IMR-90 (cell line): ENCODE results near the gene CERS6. TPM values are rescaled to one million over a fixed set of nuclear protein-coding genes. Genes with fewer than 3 reads are reported as not detected.

Experiments used
- ATAC-seq: fragments of 200-7000 bp; cut with Tn5 transposase; 2 replicates; pipeline ENCODE4 v1.9.1; 2020; ENCODE audit warnings: low read depth, mild to moderate bottlenecking, moderate library complexity
- BruUV-seq: library from RNA; stranded (reverse); fragments of 400-500 nt; replicated peaks from 2 replicates; lab custom pipeline; 2021; lab: Mats Ljungman, UMichigan
- CTCF ChIA-PET: fragments of 300-600 bp; formaldehyde crosslinking; extraction: SDS; loops from one replicate; lab custom pipeline; 2021; ENCODE audit warnings: antibody characterized with exemption; lab: Yijun Ruan, JAX
- POLR2A ChIA-PET: fragments of 300-600 bp; sonication (Branson Sonifier 250); formaldehyde crosslinking; loops from one replicate; lab custom pipeline; 2022; ENCODE audit warnings: antibody characterized with exemption; ENCODE audit not compliant: unreplicated experiment; lab: Charles Lee
- DNase-seq: peaks from one replicate; pipeline ENCODE4 v3.0.0; 2013
- H2AFZ ChIP-seq: replicated peaks from 2 replicates; pipeline ENCODE3; 2013; ENCODE audit warnings: low read length, mild to moderate bottlenecking; ENCODE audit not compliant: poor library complexity
- H2AK5ac ChIP-seq: 2 replicates; pipeline ENCODE4 v1.6.1; 2013; ENCODE audit warnings: low read depth, low read length, inconsistent platforms
- H2AK9ac ChIP-seq: replicated peaks from 2 replicates; pipeline ENCODE3; 2013; ENCODE audit warnings: mild to moderate bottlenecking, low read depth, low read length, moderate library complexity; ENCODE audit not compliant: poor library complexity
- H2BK120ac ChIP-seq: 2 replicates; pipeline ENCODE4 v1.6.1; 2013; ENCODE audit warnings: low read depth, low read length, inconsistent platforms
- H2BK15ac ChIP-seq: 3 replicates; pipeline ENCODE4 v1.6.1; 2013; ENCODE audit warnings: low read depth, low read length, inconsistent platforms
- H2BK20ac ChIP-seq: 2 replicates; pipeline ENCODE4 v1.6.1; 2013; ENCODE audit warnings: low read depth, mild to moderate bottlenecking, inconsistent platforms, low read length, moderate library complexity
- H2BK5ac ChIP-seq: 2 replicates; pipeline ENCODE4 v1.6.1; 2013; ENCODE audit warnings: mild to moderate bottlenecking, low read depth, low read length, inconsistent platforms; ENCODE audit not compliant: poor library complexity, severe bottlenecking
- H3K14ac ChIP-seq: replicated peaks from 2 replicates; pipeline ENCODE4 v1.6.1; 2013; ENCODE audit warnings: low read depth, low read length, inconsistent platforms
- H3K18ac ChIP-seq: 2 replicates; pipeline ENCODE4 v1.6.1; 2013; ENCODE audit warnings: low read depth, low read length, control low read depth
- H3K23ac ChIP-seq: 2 replicates; pipeline ENCODE4 v1.6.1; 2013; ENCODE audit warnings: low read depth, low read length, inconsistent platforms
- H3K27ac ChIP-seq: 2 replicates; pipeline ENCODE4 v1.5.1; 2013; ENCODE audit warnings: mild to moderate bottlenecking, control low read depth, low read length; ENCODE audit not compliant: insufficient read depth
- H3K27me3 ChIP-seq: 2 replicates; pipeline ENCODE4 v1.6.1; 2013; ENCODE audit warnings: low read length; ENCODE audit not compliant: control insufficient read depth, insufficient read depth
- H3K36me3 ChIP-seq: 2 replicates; pipeline ENCODE4 v1.6.1; 2013; ENCODE audit warnings: low read length, mixed read lengths; ENCODE audit not compliant: control insufficient read depth, insufficient read depth
- H3K4ac ChIP-seq: 2 replicates; pipeline ENCODE4 v1.6.1; 2013; ENCODE audit warnings: low read depth, low read length, inconsistent platforms
- H3K4me1 ChIP-seq: 2 replicates; pipeline ENCODE4 v1.6.1; 2013; ENCODE audit warnings: low read length, mixed read lengths; ENCODE audit not compliant: control insufficient read depth, insufficient read depth
- H3K4me2 ChIP-seq: 2 replicates; pipeline ENCODE4 v1.6.1; 2013; ENCODE audit warnings: low read depth, mild to moderate bottlenecking, control low read depth, low read length, moderate library complexity
- H3K4me3 ChIP-seq: 2 replicates; pipeline ENCODE4 v1.5.1; 2013; ENCODE audit warnings: low read depth, mild to moderate bottlenecking, control low read depth, low read length, moderate library complexity; ENCODE audit not compliant: insufficient read depth
- H3K56ac ChIP-seq: 2 replicates; pipeline ENCODE4 v1.6.1; 2013; ENCODE audit warnings: low read length, inconsistent platforms; ENCODE audit not compliant: insufficient read depth; ENCODE audit errors: extremely low read depth
- H3K79me1 ChIP-seq, 2 experiments: 2 replicates each; pipeline ENCODE4 v1.6.1; 2013; ENCODE audit warnings: low read length in 2 of 2, inconsistent platforms in 1 of 2, low read depth in 1 of 2
- H3K9ac ChIP-seq: 2 replicates; pipeline ENCODE4 v1.6.1; 2013; ENCODE audit warnings: low read depth, low read length, control low read depth
- H3K9me1 ChIP-seq: 2 replicates; pipeline ENCODE4 v1.6.1; 2013; ENCODE audit warnings: low read length, inconsistent platforms; ENCODE audit not compliant: insufficient read depth
- H3K9me3 ChIP-seq: 2 replicates; pipeline ENCODE4 v1.6.1; 2013; ENCODE audit warnings: low read length; ENCODE audit not compliant: control insufficient read depth, insufficient read depth
- H4K20me1 ChIP-seq: 2 replicates; pipeline ENCODE4 v1.6.1; 2013; ENCODE audit warnings: low read length, inconsistent platforms; ENCODE audit not compliant: insufficient read depth
- H4K5ac ChIP-seq: 2 replicates; pipeline ENCODE4 v1.6.1; 2013; ENCODE audit warnings: mild to moderate bottlenecking, low read depth, low read length, control low read depth
- H4K8ac ChIP-seq, 2 experiments: 2 replicates each; pipeline ENCODE4 v1.6.1; 2013; ENCODE audit warnings: low read depth in 2 of 2, low read length in 2 of 2, control low read depth in 1 of 2, inconsistent platforms in 1 of 2
- H4K91ac ChIP-seq: 2 replicates; pipeline ENCODE4 v1.6.1; 2013; ENCODE audit warnings: low read depth, low read length, inconsistent platforms; ENCODE audit not compliant: insufficient read depth
- BHLHE40 ChIP-seq: fragments of 150-350 bp; IDR thresholded peaks from 2 replicates; pipeline ENCODE4 v1.6.1; 2016; ENCODE audit warnings: mild to moderate bottlenecking, low read depth, low read length
- CHD1 ChIP-seq: IDR thresholded peaks from 2 replicates; pipeline ENCODE4 v1.6.1; 2012; ENCODE audit warnings: low read depth, low read length, improper control_type of control experiment
- FOS ChIP-seq: fragments of 150-350 bp; IDR thresholded peaks from 2 replicates; pipeline ENCODE4 v1.6.1; 2016; ENCODE audit warnings: low read depth, low read length
- MAFK ChIP-seq: IDR thresholded peaks from 2 replicates; pipeline ENCODE4 v1.6.1; 2012; ENCODE audit warnings: low read depth, low read length, improper control_type of control experiment
- MAZ ChIP-seq: IDR thresholded peaks from 2 replicates; pipeline ENCODE4 v1.6.1; 2012; ENCODE audit warnings: low read depth, mild to moderate bottlenecking, low read length, improper control_type of control experiment, moderate library complexity, borderline replicate concordance
- MXI1 ChIP-seq: IDR thresholded peaks from 2 replicates; pipeline ENCODE4 v1.6.1; 2012; ENCODE audit warnings: low read depth, mild to moderate bottlenecking, low read length, moderate library complexity, borderline replicate concordance
- NFE2L2 ChIP-seq: fragments of 150-350 bp; IDR thresholded peaks from 2 replicates; pipeline ENCODE4 v1.6.1; 2016; ENCODE audit warnings: low read depth, mild to moderate bottlenecking, low read length
- POLR2A ChIP-seq: IDR thresholded peaks from 2 replicates; pipeline ENCODE4 v1.6.1; 2012; ENCODE audit warnings: mild to moderate bottlenecking, low read depth, low read length
- RCOR1 ChIP-seq: IDR thresholded peaks from 2 replicates; pipeline ENCODE4 v1.6.1; 2012; ENCODE audit warnings: mild to moderate bottlenecking, low read length, improper control_type of control experiment; ENCODE audit not compliant: insufficient replicate concordance
- RFX5 ChIP-seq: IDR thresholded peaks from 2 replicates; pipeline ENCODE4 v1.8.0; 2012; ENCODE audit warnings: low read depth, mild to moderate bottlenecking, low read length, moderate library complexity
- SMC3 ChIP-seq: fragments of 150-350 bp; IDR thresholded peaks from 2 replicates; pipeline ENCODE4 v1.6.1; 2016; ENCODE audit warnings: low read depth, mild to moderate bottlenecking, antibody characterized with exemption, low read length, moderate library complexity
- WGBS, 2 experiments: methylation state at CpG; one replicate each; pipeline versions ENCODE4 v1.1.5 to v1.1.7; 2013; ENCODE audit warnings: missing lambda C conversion rate in 2 of 2; ENCODE audit not compliant: insufficient read length in 1 of 2; ENCODE audit errors: extremely low coverage in 2 of 2; 5-methylcytosine and 5-hydroxymethylcytosine counted together
- dilution Hi-C: fragments of 300-500 bp; cut with HindIII; formaldehyde crosslinking; loops from one replicate; pipeline ENCODE4 v1.14.3; 2018; ENCODE audit warnings: low sequenced_read_pairs; ENCODE audit not compliant: unreplicated experiment
- in situ Hi-C: fragments of 300-500 bp; cut with MboI; formaldehyde crosslinking; loops from 3 replicates; pipeline ENCODE4 v1.14.3; 2019; ENCODE audit warnings: low sequenced_read_pairs, inconsistent platforms, mixed read lengths
- intact Hi-C: fragments of 100-400 bp; cut with micrococcal nuclease; formaldehyde crosslinking; loops from 2 replicates; pipeline ENCODE4 v1.10.0; 2022
- polyA plus RNA-seq, 3 experiments: library from polyadenylated mRNA; depleted of rRNA; stranded (reverse); fragments of >200 nt; gene quantifications; 2 replicates each; pipeline ENCODE4 v1.2.3, GENCODE V29; 2012; ENCODE audit warnings: low replicate concordance in 1 of 3
- total RNA-seq: library from RNA; depleted of rRNA; stranded (reverse); fragments of >200 nt; gene quantifications from 2 replicates; pipeline ENCODE4 v1.2.3, GENCODE V29; 2012
- TF ChIP-seq, protein P1 (sequence below): fragments of 150-350 bp; IDR thresholded peaks from 2 replicates; pipeline ENCODE4 v1.6.1; 2016; ENCODE audit warnings: low read depth, mild to moderate bottlenecking, low read length, moderate library complexity, borderline replicate concordance
- TF ChIP-seq, protein P2 (sequence below): fragments of 150-350 bp; IDR thresholded peaks from 2 replicates; pipeline ENCODE4 v1.6.1; 2017; ENCODE audit warnings: mild to moderate bottlenecking, antibody characterized with exemption, low read length, low read depth

Gene CERS6
- total and polyA plus RNA-seq, 2 of the 4 experiments (the other 2 are of a cell fraction) = 2.1 to 5.7 TPM

DNA sequence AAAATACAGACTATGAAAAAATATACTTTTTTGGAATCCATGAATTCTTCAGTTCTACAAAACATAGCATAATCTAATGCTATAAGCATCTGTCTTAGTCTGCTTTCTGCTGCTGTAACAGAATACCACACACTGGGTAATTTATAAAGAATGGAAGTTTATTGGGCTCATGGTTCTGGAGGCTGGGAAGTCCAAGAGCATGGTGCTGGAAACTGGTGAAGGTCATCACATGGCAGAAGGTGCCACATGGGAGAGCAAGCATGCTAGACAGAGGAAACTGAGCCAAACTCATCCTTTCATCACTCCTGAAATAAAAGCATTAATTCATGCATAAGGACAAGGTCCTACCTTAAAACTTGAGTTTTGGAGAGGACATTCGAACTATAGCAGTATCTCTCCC lies 319.8 kb downstream of the CERS6 start:
- no TSS peak for BruUV-seq
- H3K4ac ChIP-seq = no peak overlapping the region

More for the DNA sequence above, 319.8 kb downstream of the CERS6 start:
- Histone ChIP-seq H4K8ac (no peak overlapping the region), H3K9me1 (no peaks in the 10 kb centered on the region), H2BK20ac (no peak overlapping the region), H3K36me3 (no peaks in the 10 kb centered on the region), H3K27me3 (no peaks in the 10 kb centered on the region), H3K23ac (no peak overlapping the region), H2BK5ac (no peak overlapping the region), H3K27ac (no peak overlapping the region), H3K4me3 (no peak overlapping the region), H2AK9ac (no peak overlapping the region), H4K5ac (no peak overlapping the region), H3K56ac (no peak overlapping the region), H4K91ac (no peak overlapping the region), H3K4me2 (no peak overlapping the region), H4K20me1 (no peaks in the 10 kb centered on the region), H3K4me1 (no peaks in the 10 kb centered on the region), H2BK120ac (no peak overlapping the region), H3K9me3 (0 out of 2 replicates have a peak, but pooled peaks cover 1% of the 10 kb centered on the region), H3K18ac (no peak overlapping the region), H3K9ac (no peak overlapping the region), H3K79me1 (no peaks in the 10 kb centered on the region), H2BK15ac (no peak overlapping the region), H2AK5ac (no peak overlapping the region), H3K14ac (no peak overlapping the region), H2AFZ (no peak overlapping the region)
- WGBS, 2 experiments = 0% methylated on average over 1 of the region's 1 CpG; no CpG with 5 or more reads in 1 of the 2 experiments
- TF ChIP-seq SMC3 (no peak), FOS (no peak), MXI1 (no peak), CHD1 (no peak), NFE2L2 (no peak), BHLHE40 (no peak), RCOR1 (no peak), MAFK (no peak), RFX5 (no peak), POLR2A (no peak), MAZ (no peak)
- TF ChIP-seq, protein P1, sequence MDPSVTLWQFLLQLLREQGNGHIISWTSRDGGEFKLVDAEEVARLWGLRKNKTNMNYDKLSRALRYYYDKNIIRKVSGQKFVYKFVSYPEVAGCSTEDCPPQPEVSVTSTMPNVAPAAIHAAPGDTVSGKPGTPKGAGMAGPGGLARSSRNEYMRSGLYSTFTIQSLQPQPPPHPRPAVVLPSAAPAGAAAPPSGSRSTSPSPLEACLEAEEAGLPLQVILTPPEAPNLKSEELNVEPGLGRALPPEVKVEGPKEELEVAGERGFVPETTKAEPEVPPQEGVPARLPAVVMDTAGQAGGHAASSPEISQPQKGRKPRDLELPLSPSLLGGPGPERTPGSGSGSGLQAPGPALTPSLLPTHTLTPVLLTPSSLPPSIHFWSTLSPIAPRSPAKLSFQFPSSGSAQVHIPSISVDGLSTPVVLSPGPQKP = no peak
- TF ChIP-seq, protein P2, sequence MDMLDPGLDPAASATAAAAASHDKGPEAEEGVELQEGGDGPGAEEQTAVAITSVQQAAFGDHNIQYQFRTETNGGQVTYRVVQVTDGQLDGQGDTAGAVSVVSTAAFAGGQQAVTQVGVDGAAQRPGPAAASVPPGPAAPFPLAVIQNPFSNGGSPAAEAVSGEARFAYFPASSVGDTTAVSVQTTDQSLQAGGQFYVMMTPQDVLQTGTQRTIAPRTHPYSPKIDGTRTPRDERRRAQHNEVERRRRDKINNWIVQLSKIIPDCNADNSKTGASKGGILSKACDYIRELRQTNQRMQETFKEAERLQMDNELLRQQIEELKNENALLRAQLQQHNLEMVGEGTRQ = no peak
- ChIA-PET POLR2A (no interaction called here), CTCF (no interaction called here)
- dilution Hi-C loops = no loop called here
- no peak for ATAC-seq
- DNase-seq = no peak
- in situ Hi-C loops = loop anchor here (5.0 kb wide), 1 partner anchor 141 kb away; no protein-coding TSS in a partner anchor
- intact Hi-C loops = no loop called here
